Kasumi-1 (cell line): ENCODE data around the gene RASSF6.
A peak's percentile ranks its signal among the peaks of the same experiment; 100 is the strongest.
"Not testable (repeated sequence)": the region's sequence is repeated elsewhere in the genome, so short reads cannot be mapped to it uniquely, and the experiment has no call there.

Experiments
- DNase-seq, 2 experiments: peaks; one replicate each; lab custom pipeline; 2025; lab: John Stamatoyannopoulos, UW

Gene RASSF6

GRCh38 chr4:73620115-73620792 is at the start of gene RASSF6:
TSS of gene RASSF6 (minus strand) at chr4:73620436. CDS start at chr4:73611795, 8,641 bp downstream.
- DNase-seq, result peak in 1 of 2 experiments; percentile 8

- DNase-seq, result no peak
These were observed 49.4 kb upstream of the RASSF6 start for GRCh38 chr4:73669410-73670183.

GRCh38 chr4:73668782-73669201 is 48.6 kb upstream of the RASSF6 start:
- DNase-seq, result no peak

GRCh38 chr4:73665924-73666323 is 45.7 kb upstream of the RASSF6 start:
- DNase-seq, result not testable (repeated sequence)

GRCh38 chr4:73664470-73664869 is 44.2 kb upstream of the RASSF6 start:
- no peak for DNase-seq

GRCh38 chr4:73663576-73663975 is 43.3 kb upstream of the RASSF6 start:
- no peak for DNase-seq

GRCh38 chr4:73662709-73663546 is 42.7 kb upstream of the RASSF6 start:
- DNase-seq, result peak; percentile 89 to 93

- no peak for DNase-seq
These were observed 41.4 kb upstream of the RASSF6 start for GRCh38 chr4:73661646-73662119.

GRCh38 chr4:73660808-73661207 is 40.6 kb upstream of the RASSF6 start:
- no peak for DNase-seq

- peak; percentile 22 to 63 for DNase-seq
These were observed 33.5 kb upstream of the RASSF6 start for GRCh38 chr4:73653695-73654106.

- DNase-seq, result no peak
These were observed 30.0 kb upstream of the RASSF6 start for GRCh38 chr4:73650250-73650649.

GRCh38 chr4:73648478-73648877 is 28.2 kb upstream of the RASSF6 start:
- no peak for DNase-seq

GRCh38 chr4:73646117-73646516 is 25.9 kb upstream of the RASSF6 start:
- DNase-seq, result no peak

GRCh38 chr4:73631565-73632226 is 11.5 kb upstream of the RASSF6 start:
- no peak for DNase-seq

- DNase-seq, result not testable (repeated sequence)
These were observed 8.6 kb upstream of the RASSF6 start for GRCh38 chr4:73628834-73629233.

- no peak for DNase-seq
These were observed 1.1 kb upstream of the RASSF6 start for GRCh38 chr4:73621357-73621756.

- DNase-seq, result no peak
These were observed 890 bp downstream of the RASSF6 start for GRCh38 chr4:73619346-73619745.

- DNase-seq, result no peak
These were observed 3.0 kb downstream of the RASSF6 start for GRCh38 chr4:73617256-73617655.

- DNase-seq, result no peak
These were observed 4.6 kb downstream of the RASSF6 start for GRCh38 chr4:73615613-73616012.

- DNase-seq, result no peak
These were observed 5.8 kb downstream of the RASSF6 start for GRCh38 chr4:73614311-73614867.

- DNase-seq, result no peak
These were observed 7.1 kb downstream of the RASSF6 start for GRCh38 chr4:73613130-73613529.
